ENCODE data around the gene ABCC8. TPM values are rescaled to one million over a fixed set of nuclear protein-coding genes. Genes with fewer than 3 reads are reported as not detected.
"Not testable (repeated sequence)": the region's sequence is repeated elsewhere in the genome, so short reads cannot be mapped to it uniquely, and the experiment has no call there.

ABCC8 gene
- total RNA-seq, 2 experiments from 2014 or later: not detected

- ChIA-PET CTCF (interaction anchor here (1.4 kb wide), 1 partner anchor 47 kb away, joined by 3 read pairs; no protein-coding TSS in a partner anchor), POLR2A (no interaction called here)
- Mint-ChIP-seq H3K4me3 (no peak overlapping the region), H3K27ac (no peak overlapping the region), H3K4me1 (peaks cover 22% of the 10 kb centered on the region), H3K36me3 (ENCODE audit: low read depth) (no peaks in the 10 kb centered on the region), H3K9me3 (no peaks in the 10 kb centered on the region), H3K27me3 (peaks cover 10% of the 10 kb centered on the region)
- DNase-seq: no peak
Observed at GRCh38 chr11:17430616-17431015, 46.0 kb downstream of the ABCC8 start.

GRCh38 chr11:17428925-17429324 lies 47.7 kb downstream of the ABCC8 start:
- peaks cover 6% of the 10 kb centered on the region for H3K27me3 Mint-ChIP-seq
- no peaks in the 10 kb centered on the region for H3K36me3 Mint-ChIP-seq (ENCODE audit: low read depth)
- H3K27ac Mint-ChIP-seq: no peak overlapping the region
- CTCF ChIA-PET: interaction anchor here (1.4 kb wide), 1 partner anchor 45 kb away, joined by 3 read pairs; no protein-coding TSS in a partner anchor
- H3K9me3 Mint-ChIP-seq: no peaks in the 10 kb centered on the region
- H3K4me1 Mint-ChIP-seq: peaks cover 25% of the 10 kb centered on the region
- no peak overlapping the region for H3K4me3 Mint-ChIP-seq
- no peak for DNase-seq
- POLR2A ChIA-PET: interaction anchor here (0.6 kb wide), 1 partner anchor 351 kb away, joined by 3 read pairs; the partner anchor contains the start of gene RPS13

DNA sequence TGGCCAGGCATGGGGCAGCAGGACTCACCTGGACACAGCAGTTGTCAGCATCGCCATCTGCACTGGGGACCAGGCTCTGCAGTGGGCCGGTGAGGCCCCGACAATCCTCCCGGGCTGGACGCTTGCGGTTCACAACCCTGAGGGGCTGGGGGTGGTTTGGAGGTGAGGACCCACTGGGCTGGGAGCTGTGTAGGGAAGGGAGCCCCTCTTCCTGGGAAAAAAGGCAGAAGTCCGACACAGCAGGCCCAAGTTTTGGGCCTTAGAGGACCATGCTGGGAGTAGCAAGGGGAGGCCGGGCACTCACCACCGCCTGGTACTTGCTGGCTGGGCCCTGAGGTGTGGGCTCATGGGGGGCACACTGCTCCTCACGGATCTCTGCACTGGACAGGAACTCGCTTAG lies 48.4 kb downstream of the ABCC8 start:
- Mint-ChIP-seq H3K4me3 (no peak overlapping the region), H3K9me3 (no peaks in the 10 kb centered on the region), H3K27ac (no peak overlapping the region), H3K36me3 (ENCODE audit: low read depth) (no peaks in the 10 kb centered on the region), H3K4me1 (peaks cover 25% of the 10 kb centered on the region), H3K27me3 (peaks cover 6% of the 10 kb centered on the region)
- ChIA-PET CTCF (no interaction called here), POLR2A (no interaction called here)
- DNase-seq: no peak

- H3K36me3 Mint-ChIP-seq (ENCODE audit: low read depth); POLR2A ChIA-PET; CTCF ChIA-PET; H3K9me3 Mint-ChIP-seq; H3K4me3 Mint-ChIP-seq; H3K27ac Mint-ChIP-seq; DNase-seq: not testable (repeated sequence)
- peaks cover 19% of the 10 kb centered on the region for H3K27me3 Mint-ChIP-seq
- peaks cover 29% of the 10 kb centered on the region for H3K4me1 Mint-ChIP-seq
Observed at GRCh38 chr11:17426233-17426632, 50.4 kb downstream of the ABCC8 start.

DNA sequence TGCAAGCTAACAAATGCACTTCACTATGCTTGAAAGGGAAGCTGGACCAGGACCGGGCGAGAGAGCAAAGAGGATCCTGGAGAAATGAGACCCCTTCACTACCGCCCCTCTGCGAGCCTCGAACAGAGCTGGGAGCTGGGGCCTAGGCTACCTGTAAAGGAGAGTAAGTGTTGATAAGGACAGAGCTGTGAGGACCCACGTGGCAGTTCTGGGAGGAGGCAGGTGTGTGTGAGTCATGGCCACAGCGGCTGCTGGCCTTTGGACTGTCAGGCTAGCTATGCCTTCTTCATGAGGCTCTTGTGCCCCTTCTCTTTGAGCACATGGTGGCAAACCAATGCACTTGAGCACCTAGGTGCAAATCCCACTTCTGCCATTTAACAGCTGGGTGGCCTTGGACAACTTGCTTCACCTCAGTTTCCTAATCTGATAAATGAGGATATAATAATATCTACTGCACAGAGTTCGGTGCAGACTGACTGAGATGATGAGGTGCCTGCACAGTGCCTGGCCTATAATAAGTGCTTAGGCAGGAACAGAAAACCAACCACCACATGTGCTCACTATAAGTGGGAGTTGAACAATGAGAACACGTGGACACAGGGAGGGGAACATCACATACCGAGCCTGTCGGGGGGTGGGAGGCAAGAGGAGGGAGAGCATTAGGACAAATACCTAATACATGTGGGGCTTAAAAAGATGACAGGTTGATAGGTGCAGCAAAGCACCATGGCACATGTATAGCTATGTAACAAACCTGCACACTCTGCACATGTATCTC lies 52.9 kb downstream of the ABCC8 start:
- H3K4me3 Mint-ChIP-seq: no peak overlapping the region
- ChIA-PET CTCF (interaction anchor here (1.2 kb wide), 1 partner anchor 15 kb away, joined by 3 read pairs; no protein-coding TSS in a partner anchor), POLR2A (no interaction called here)
- no peak for DNase-seq
- H3K27ac Mint-ChIP-seq: no peak overlapping the region
- peaks cover 36% of the 10 kb centered on the region for H3K27me3 Mint-ChIP-seq
- H3K9me3 Mint-ChIP-seq: no peaks in the 10 kb centered on the region
- no peaks in the 10 kb centered on the region for H3K36me3 Mint-ChIP-seq (ENCODE audit: low read depth)
- H3K4me1 Mint-ChIP-seq: peaks cover 29% of the 10 kb centered on the region

DNA sequence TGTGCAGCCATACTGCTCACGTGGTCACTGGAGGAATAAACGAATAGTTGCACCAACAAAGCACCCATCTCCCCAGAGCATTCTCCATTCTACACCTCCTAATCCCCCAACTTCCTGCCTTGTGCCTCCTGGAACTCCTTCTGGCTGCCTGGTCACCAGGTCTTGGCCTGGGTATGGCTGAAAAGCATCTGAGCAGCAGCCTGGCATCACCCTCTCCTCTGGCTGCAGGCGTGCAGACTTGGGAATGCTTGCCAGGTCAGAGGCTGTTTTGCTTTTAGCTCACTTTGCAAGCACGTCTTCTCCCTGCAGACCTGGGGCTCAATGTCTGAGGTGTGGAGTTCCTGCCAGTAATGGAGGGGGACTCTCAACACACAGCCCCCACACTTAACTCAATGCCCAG lies 54.9 kb downstream of the ABCC8 start:
- H3K36me3 Mint-ChIP-seq (ENCODE audit: low read depth): no peaks in the 10 kb centered on the region
- ChIA-PET CTCF (interaction anchor here (0.7 kb wide), 1 partner anchor 38 kb away, joined by 3 read pairs; no protein-coding TSS in a partner anchor), POLR2A (no interaction called here)
- no peak for DNase-seq
- no peak overlapping the region for H3K4me3 Mint-ChIP-seq
- H3K27me3 Mint-ChIP-seq: peaks cover 48% of the 10 kb centered on the region
- H3K27ac Mint-ChIP-seq: no peak overlapping the region
- no peaks in the 10 kb centered on the region for H3K9me3 Mint-ChIP-seq
- peaks cover 19% of the 10 kb centered on the region for H3K4me1 Mint-ChIP-seq

- Mint-ChIP-seq H3K27me3 (peaks cover 58% of the 10 kb centered on the region), H3K27ac (no peak overlapping the region), H3K36me3 (ENCODE audit: low read depth) (no peaks in the 10 kb centered on the region), H3K9me3 (no peaks in the 10 kb centered on the region), H3K4me3 (no peak overlapping the region), H3K4me1 (peaks cover 29% of the 10 kb centered on the region)
- no peak for DNase-seq
- CTCF ChIA-PET: interaction anchor here (0.6 to 0.8 kb wide), 2 partner anchors 20 to 35 kb away, joined by 3 to 6 read pairs; no protein-coding TSS in a partner anchor
- POLR2A ChIA-PET: no interaction called here
Observed at GRCh38 chr11:17418444-17419081, 58.1 kb downstream of the ABCC8 start.

DNA sequence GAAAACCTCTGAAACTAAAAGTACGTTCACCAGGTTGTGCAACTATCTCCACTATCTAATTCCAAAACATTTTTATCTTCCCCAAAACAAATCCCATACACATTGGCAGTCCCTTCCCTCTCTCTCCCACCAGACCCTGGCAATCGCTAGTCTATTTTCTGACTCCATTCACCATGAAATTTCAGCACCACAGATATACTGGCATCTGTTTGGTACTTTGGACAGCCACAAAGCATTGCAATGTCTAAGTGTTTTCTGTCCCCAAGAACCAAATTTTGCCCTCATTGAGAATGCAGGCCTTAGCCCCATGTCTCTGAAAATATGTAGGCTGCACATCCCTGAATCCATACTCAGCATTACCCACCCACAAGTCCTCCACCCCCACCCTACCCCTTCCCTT lies 60.2 kb downstream of the ABCC8 start:
- CTCF ChIA-PET: no interaction called here
- Mint-ChIP-seq H3K9me3 (no peaks in the 10 kb centered on the region), H3K27ac (no peak overlapping the region), H3K4me3 (no peak overlapping the region), H3K27me3 (peaks cover 49% of the 10 kb centered on the region), H3K36me3 (ENCODE audit: low read depth) (no peaks in the 10 kb centered on the region), H3K4me1 (peaks cover 34% of the 10 kb centered on the region)
- DNase-seq: no peak
- POLR2A ChIA-PET: no interaction called here

DNA sequence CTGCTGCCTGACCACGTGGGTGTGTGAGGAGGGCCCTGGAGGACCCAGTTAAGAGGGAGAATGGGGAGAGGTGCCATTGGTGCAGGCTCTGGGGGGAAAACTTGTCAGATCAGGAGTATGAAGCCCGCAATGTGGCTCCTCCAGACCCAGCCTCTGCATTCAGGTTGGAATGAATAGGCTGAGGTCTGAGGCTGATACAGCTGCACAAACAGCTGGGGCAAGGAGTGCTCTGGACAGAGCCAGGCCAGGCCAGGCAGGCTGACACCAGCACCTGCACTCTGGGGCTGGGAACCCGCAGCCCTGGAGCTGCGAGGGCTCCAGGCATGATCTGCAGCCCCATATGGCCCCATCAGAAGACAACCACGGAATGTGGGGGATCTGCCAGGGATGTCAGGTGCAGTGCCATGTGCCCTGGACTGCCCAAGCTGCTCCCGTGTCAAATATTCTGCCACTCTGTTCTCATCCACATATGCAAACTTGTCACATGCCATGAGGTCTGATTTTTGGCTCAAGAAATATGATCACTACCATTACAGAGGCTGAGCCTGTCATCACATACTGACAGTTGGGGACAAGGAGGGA lies 61.0 kb downstream of the ABCC8 start:
- no peaks in the 10 kb centered on the region for H3K36me3 Mint-ChIP-seq (ENCODE audit: low read depth)
- DNase-seq: no peak
- peaks cover 35% of the 10 kb centered on the region for H3K4me1 Mint-ChIP-seq
- H3K9me3 Mint-ChIP-seq: no peaks in the 10 kb centered on the region
- no peak overlapping the region for H3K4me3 Mint-ChIP-seq
- ChIA-PET POLR2A (no interaction called here), CTCF (interaction anchor here (0.6 to 1.0 kb wide), 2 partner anchors 29 to 32 kb away, joined by 3 to 4 read pairs; no protein-coding TSS in a partner anchor)
- peaks cover 41% of the 10 kb centered on the region for H3K27me3 Mint-ChIP-seq
- no peak overlapping the region for H3K27ac Mint-ChIP-seq

DNA sequence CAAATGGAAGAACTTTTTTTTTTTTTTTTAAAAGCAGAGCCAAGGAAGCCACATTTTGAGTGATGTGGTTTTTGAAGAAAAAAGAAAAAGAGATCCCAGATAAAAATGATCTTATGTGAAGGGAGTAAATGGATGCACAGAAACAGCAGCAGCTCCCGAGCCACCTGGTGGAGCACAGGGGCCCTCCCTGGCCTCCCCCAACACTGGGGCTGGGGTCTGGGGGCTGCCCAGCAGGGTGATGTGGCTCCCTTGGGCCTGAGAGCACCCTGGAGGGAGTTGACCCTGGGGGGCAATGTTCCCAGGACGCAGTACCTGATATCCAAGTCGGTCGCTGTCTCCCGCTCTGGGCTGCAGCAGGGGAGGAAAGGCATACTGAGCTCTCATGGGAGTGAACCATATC lies 61.7 kb downstream of the ABCC8 start:
- Mint-ChIP-seq H3K27me3 (peaks cover 41% of the 10 kb centered on the region), H3K27ac (peak overlapping the region; percentile 73), H3K9me3 (no peaks in the 10 kb centered on the region), H3K4me1 (peaks cover 35% of the 10 kb centered on the region), H3K4me3 (no peak overlapping the region), H3K36me3 (ENCODE audit: low read depth) (no peaks in the 10 kb centered on the region)
- ChIA-PET CTCF (interaction anchor here (0.6 to 1.7 kb wide), 3 partner anchors 26 to 31 kb away, joined by 3 to 9 read pairs (median 4); partner anchors contain the start of gene KCNJ11), POLR2A (no interaction called here)
- DNase-seq: no peak

- Mint-ChIP-seq H3K36me3 (ENCODE audit: low read depth) (no peaks in the 10 kb centered on the region), H3K4me3 (no peak overlapping the region), H3K4me1 (peaks cover 35% of the 10 kb centered on the region), H3K27ac (peak overlapping the region; percentile 73), H3K27me3 (peaks cover 35% of the 10 kb centered on the region), H3K9me3 (no peaks in the 10 kb centered on the region)
- DNase-seq: peak; percentile 33
- CTCF ChIA-PET: interaction anchor here (1.7 kb wide), 1 partner anchor 25 kb away, joined by 9 read pairs; the partner anchor contains the start of gene KCNJ11
- POLR2A ChIA-PET: no interaction called here
Observed at GRCh38 chr11:17414317-17414737, 62.3 kb downstream of the ABCC8 start.

GRCh38 chr11:17413414-17414316 lies 63.0 kb downstream of the ABCC8 start:
- no peaks in the 10 kb centered on the region for H3K9me3 Mint-ChIP-seq
- H3K27ac Mint-ChIP-seq: no peak overlapping the region
- H3K4me3 Mint-ChIP-seq: no peak overlapping the region
- no peak for DNase-seq
- POLR2A ChIA-PET: no interaction called here
- H3K27me3 Mint-ChIP-seq: peaks cover 29% of the 10 kb centered on the region
- CTCF ChIA-PET: interaction anchor here (1.7 kb wide), 1 partner anchor 25 kb away, joined by 9 read pairs; the partner anchor contains the start of gene KCNJ11
- H3K4me1 Mint-ChIP-seq: peaks cover 35% of the 10 kb centered on the region
- H3K36me3 Mint-ChIP-seq (ENCODE audit: low read depth): no peaks in the 10 kb centered on the region
